EL (cell line): Measurements from ENCODE around the gene SDCCAG8.

ENCODE experiments used
- DNase-seq: peaks from one replicate; pipeline ENCODE4 v3.0.0-alpha.2; 2016

Gene SDCCAG8

DNA sequence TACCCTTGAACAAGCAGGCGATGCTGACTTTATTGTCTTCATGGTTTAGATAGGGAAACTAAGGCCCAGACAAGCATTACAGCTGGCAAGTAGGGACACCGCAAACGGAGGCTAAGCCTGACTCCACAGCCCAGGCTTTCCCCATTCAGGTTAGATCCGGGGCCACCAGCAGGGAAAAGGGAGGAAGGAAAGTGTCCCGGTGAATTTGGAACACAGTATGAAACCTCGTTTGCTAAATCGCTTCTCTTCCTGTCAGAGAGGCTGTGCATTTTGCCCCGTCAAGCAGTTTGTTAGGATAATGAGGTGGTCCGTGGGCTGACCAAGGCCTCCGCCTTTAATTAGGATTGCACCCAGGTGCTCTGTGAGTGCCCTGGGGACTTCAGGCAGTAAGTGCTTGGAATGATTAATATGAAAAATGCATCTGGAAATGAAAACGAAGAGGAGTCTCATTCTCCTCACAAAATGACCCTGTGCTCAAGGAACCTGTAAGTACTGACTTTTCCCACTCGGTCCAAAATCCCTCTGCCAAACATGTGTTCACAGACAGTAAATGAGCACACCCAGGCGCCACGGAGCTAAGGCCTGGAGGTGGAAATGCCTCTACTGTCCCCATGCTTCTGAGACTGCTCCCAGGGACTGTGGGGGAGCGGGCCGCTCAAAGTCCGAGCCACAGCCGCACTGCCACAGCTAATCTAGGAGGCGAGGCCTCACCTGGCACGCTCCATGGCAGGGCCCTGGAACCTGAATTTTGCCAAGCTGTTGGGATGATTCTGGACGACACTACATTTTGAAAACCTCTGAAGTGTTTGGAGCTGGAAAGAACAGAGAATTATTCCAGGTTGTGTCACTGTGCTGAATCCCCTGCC lies 234.1 kb downstream of the SDCCAG8 start:
- DNase-seq = no peak

DNA sequence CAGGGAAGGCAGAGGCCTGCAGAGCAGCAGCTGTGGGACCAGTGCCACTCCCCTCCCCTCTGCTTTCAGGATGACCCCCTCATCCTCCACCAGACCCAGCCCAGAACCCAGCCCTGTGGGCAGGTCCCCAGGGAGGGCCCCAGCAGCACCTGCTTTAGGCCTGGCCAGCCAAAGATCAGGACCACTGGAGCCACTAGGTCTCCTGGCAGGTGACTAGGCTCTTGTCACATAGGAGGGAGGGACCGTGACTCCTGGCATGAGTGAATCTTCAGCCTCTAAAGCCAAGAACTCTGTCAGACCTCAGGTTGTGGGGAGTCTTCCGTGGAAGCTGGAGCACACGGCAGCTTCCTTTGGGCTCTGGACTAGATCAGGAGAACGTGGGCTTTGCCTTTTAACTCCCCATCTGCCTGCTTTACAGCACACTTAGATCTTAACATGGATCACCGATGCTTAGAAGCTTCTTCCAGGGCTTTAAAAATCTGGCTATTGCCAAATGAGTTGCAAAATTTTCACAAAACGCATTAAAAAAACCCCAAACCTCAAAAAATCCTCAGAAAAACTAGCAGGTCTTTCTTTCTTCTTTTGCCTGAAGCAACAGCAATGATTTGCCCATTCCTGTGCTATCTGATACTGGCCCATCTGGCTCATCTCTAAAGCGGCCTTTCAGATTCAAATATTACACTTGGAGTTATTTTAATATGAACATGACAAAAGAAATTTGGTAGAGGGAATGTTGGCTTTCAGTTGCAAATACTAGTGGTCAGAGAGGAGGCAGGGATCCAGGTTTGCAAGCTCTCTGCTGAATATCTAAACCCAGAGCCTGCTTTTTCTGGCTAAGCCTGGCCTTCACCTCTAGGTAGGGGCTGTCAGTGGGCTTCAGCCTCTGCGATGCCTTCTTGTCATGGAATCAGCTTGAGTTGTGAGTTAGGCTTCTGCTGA lies 235.2 kb downstream of the SDCCAG8 start:
- DNase-seq = no peak

DNA sequence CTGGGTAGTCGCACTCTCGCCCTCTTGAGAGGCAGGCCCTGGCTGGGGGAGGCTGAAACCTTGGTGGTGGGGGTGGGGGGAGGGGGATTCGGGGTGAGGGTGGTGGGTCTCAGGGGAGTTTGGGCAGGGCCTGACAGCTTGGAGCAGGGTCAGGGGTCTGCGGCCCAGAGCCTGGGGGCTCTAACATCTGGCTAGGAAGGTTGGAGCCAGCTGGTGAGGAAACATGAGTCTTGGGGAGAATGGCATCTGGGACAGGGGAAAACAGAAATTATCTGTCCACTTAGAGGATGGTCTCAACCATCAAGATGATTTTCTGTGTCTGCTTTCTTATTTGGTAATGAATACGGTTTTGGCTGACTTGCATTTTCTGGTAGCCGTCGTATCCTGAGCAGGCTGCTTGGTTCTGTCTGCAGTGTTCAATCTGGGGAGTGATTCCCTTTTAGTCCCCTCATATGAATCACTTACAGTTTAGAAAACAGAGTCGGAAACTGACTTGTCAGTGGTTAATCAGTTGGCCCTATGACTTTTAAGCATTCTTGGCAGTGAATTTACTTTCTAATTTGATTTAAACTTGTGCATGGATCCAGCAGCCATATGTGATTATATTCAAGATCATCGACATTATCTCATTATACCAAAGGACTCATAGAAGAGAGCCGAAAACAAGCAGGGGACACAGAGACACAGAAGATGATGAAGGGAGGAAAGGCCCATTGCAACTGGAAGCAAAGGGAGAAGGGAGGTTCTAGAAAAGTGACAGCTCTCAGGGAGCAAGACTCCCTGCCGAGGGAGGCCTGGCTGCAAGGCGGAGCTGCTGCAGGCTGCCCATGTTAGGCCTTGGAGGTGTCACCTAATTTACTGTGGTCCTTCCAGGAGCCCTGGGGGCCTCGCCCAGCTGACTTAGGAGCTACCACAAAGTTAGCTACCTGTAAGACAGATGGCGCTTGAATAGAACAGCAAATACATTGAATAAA lies 237.6 kb downstream of the SDCCAG8 start:
- DNase-seq = no peak

DNA sequence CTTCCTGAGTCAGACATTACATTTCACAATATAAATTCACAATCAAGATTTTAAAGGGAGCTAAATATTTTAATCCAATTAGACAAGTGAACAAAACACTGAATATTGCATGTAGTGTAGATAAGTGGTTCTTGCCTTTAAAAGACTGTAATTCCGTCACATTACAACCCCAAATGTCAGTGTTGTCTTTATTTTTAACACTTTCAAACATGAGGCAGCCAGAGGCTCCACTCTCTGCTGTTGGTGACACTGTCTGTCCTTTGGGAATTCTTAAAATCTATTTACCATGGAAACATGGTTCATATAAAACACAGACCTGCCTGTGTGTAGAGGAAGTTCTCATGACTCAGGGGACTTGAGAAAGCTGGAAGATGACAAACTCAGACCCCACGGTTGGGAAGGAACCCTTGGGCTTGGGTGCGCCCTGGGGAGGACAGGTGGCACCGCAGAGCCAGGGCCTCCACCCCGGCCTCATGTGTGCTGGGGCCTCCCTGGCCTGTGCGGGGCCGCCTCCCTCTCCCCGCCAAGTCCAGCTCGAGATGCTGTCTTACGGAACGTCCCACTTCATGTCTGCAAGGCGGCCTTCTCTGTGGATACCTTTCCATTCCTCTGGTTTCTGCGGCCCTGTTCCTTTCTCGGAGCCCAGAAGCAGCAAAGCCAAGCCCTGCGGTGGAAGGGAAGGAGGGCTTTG lies 239.0 kb downstream of the SDCCAG8 start:
- no peak for DNase-seq

DNA sequence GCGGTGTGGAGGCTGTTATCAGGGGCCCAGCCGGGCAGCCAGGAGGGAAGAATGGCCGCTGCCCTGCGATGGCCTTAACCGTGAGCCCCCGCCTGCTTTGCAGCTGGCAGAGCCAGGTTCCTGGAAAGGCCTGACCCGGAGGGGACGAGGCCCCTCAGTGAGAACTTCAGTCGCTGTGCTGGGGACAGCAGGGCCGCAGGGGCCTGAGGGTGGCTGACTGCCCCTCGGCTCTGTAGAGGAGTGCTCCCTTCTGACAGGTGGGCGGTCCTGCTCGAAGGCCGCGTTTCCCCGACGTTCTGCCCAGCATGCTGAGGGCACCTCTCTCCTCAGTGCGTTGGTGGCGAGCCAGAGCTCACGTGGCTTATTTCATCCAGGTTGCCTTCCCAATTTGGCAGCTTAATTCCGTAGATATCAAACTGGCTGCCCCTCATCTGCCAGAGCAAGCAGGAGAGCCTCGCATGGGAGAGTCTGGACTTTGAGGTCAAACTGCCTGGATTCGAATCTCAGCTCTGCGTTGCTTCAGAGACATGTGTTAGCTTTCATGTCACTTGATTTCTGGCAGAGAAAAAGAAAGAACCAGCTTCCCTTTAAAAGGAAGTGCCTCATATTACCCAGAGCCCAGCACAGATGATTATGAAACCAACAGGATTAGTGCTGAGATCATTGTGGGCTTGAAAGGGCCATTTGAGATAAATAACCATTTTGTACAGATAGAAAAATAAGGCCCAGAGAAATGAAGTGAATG lies 239.8 kb downstream of the SDCCAG8 start:
- DNase-seq = no peak

DNA sequence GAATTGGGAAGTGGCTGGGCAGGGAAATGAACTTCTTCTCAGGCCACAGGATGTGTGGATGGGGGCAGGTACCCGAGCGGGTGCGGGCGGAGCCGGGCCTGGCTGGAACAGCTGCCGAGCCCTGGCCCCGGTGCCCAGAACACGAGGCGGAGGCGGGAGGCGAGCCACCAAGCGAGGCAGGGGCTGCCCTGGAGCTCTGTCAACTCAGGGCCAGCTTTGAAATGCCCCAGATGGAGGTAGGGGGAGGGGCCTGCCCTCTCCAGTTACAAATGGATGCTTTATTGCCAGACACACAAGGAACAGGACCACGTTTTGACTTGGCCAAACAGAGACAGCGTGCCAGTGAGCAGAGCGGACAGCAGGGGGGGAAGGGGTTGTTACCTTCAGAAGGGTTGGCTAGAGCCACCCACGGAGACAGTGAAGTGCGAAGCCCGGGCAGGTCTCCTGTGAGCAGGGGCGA lies 240.4 kb downstream of the SDCCAG8 start:
- DNase-seq = no peak

DNA sequence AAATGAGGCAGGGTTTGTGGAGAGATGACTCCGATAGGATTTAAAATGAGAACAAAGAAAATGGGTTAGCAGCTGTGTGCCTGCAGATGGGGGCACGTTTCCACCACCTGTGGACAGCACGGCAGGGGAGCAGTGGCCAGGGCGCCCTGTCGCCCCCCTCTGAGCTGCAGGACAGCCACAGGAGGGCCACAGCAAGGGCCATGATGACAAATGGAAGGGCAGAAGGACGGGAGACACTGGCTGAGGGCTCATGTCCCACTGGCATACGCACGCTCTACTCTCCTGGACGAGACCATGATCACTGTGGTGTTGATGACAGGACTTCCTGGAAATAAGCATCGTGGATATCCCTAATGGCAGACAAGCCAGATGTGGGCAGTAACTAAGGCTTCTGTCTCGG lies 241.0 kb downstream of the SDCCAG8 start:
- DNase-seq = no peak

DNA sequence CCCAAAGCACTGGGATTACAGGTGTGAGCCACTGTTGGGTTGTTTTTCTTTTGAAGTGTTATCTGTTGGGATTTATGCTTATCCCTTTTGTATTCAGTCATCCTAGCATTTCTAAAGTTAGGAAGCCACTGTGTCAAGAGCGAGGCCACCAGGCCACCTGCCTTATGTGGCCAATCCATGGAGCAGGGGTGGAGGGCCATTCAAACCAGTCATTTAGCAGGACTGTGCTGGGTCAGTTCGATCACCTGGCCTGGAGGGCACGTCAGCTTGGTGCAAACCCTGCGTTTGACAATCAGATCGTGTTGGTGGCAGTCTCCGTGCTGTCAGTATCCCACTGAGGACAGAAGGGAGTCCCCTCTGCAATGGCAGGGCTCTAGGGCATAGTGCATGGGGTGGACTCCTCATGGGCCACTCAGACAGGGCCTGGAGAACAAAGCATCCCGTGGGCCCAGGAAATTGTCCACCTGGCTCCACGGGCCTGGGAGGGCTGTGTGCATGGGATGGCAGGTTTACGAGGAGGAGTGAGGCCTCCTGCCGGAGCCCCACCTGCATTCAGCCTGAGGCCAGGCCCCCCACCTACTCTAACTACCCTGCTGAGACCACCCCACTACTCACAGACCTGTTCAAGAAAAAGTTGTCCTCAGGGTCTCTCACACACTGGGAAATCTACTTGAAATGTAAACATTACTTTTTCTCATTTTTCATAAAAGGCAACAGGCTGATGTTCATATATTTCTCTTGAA lies 242.3 kb downstream of the SDCCAG8 start:
- no peak for DNase-seq

DNA sequence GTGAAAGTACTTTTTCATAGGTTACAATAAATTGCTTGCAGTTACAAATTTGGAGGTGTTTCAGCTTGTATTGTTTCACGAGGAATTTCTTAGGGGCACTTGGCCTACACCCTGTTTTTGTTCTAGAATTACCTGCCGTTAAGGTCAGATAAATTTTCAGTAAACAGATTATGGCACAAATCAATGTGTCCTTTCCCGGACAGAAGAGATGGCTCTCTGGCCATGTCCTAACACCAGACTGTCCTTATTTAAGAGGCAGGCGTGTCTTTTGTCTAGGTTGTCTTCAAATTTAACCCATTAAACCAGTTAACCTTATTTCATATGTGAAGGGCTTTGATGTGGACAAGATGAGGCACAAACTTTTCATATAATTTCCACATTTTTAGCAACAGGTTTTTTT lies 243.4 kb downstream of the SDCCAG8 start:
- no peak for DNase-seq

DNA sequence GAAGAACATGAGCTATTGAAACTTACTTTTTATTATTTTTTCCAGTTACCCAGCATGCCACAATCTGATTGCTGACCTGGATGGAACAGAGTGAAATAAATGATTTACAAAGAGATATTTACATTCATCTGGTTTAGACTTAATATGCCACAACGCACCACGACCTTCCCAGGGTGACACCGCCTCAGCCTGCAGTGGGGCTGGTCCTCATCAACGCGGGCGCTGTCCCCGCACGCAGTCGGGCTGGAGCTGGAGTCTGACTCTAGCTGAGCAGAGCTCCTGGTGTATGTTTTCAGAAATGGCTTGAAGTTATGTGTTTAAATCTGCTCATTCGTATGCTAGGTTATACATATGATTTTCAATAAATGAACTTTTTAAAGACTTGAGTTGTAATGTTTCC lies 243.9 kb downstream of the SDCCAG8 start:
- no peak for DNase-seq

DNA sequence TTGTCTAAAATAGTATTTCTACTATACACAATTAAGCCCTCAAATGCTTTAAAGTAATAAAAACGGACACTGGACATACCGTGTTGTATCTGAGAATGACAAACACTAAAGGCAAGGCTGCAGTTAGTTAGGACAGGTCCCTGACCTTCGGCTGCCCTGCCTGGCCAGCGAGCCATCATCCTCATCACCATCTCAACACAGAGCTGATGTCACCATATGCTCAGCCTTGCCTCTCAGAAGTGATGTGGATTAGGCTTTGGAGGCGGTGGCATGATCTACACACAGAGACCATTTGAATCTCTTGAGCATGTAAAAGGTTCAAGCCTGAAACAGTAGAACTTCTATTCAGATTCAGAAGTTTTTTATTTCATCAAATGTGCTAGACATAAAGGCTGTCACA lies 244.7 kb downstream of the SDCCAG8 start:
- no peak for DNase-seq

DNA sequence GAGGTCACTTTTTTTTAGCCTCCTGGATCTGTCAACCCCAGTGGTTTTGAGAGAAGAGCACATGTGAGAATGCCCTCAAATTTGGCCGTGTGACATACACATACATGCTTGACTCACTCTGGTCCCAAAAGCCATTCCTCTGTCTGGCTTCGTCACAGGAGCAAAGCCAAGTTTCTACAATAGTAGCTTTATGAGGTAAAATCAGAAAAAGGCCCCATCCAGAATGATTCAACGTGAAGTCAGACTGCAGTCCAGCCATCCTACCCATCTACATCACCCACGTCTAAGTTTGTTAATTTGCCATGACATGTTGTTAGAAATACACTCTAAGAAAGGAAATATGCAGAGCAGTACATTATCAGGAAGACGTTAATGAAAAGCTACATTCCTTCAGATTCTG lies 245.2 kb downstream of the SDCCAG8 start:
- peak; percentile 61 for DNase-seq

DNA sequence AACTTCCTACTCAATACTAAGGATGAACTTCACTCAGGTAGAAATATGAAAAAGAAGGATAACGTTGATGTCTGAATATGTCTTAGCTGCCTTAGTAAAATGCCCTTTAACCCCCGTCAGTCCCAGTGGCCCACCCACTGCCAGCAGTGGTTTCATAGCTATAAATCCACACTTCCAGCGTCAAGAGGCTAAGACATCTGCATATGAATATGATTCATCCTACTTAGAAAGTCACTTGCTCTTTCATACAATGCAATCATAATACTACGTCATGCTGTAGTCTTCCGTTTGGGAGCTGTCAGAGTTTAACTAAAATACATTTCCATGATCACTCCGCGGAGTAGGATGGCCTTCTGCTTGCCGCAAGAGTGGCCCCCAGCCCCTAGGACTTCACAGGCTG lies 247.3 kb downstream of the SDCCAG8 start:
- no peak for DNase-seq

DNA sequence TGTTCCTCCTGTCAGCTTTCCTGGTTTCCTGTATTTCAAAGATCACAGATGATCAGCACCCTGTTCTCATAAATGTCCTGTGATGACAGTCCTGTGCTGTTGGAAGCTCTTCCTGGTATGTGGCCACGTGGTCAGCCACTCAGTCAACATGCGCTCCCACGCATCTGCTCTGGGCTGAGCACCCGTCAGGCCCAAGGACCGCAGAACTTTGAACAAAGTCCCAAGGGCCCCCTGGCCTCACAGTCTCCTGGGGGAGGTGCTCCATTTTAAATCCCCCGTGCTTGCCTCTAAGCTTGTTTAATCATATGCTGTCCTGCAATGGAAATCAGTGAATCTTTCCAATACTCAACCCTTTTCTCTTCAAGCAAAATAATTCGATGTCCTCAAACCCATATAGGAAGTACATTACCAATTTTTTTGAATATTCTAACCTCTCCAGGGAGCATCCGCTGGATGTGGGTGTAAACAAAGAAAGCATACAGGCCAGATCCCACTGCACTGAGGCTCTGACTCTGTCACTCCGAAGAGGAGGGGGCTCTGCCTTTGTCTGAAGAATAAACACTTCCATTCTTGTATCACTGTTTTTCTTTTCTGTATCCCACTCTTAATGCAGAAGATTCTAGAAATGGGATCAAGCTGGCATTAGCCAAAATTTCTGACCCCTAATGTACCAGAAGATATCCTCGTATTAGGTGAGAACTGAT lies 250.3 kb downstream of the SDCCAG8 start:
- no peak for DNase-seq

DNA sequence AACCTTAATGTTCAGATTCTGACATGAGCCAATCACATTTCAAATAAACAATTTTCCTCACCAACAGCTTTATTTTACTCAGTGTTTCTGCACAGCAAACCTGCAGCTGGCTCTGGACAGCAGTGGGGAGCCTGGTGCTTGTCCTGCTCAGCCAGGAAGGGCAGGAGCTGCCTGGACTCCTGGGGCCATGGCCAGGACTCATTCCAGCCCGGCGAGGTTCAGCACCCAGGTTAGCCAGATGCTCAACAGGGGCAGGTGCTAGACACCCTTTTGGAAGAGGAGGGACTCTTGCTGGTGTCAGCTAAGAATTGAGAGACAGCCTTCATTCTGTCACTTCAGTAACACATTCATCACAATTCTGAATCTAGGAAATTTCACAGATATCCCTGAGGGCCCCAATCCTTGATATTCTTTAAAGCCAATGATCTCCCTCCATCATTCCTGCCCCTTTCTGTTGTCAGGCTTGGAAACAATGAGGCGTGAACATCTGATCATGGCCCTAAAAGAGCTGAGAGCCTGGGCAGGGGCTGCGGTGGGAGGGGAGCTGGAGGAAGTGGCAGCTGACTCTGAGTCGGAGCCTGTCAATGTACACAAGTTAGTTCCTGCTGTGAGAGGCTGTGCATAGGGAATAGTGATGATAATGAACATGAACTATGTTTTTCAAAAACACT lies 251.3 kb downstream of the SDCCAG8 start:
- no peak for DNase-seq

DNA sequence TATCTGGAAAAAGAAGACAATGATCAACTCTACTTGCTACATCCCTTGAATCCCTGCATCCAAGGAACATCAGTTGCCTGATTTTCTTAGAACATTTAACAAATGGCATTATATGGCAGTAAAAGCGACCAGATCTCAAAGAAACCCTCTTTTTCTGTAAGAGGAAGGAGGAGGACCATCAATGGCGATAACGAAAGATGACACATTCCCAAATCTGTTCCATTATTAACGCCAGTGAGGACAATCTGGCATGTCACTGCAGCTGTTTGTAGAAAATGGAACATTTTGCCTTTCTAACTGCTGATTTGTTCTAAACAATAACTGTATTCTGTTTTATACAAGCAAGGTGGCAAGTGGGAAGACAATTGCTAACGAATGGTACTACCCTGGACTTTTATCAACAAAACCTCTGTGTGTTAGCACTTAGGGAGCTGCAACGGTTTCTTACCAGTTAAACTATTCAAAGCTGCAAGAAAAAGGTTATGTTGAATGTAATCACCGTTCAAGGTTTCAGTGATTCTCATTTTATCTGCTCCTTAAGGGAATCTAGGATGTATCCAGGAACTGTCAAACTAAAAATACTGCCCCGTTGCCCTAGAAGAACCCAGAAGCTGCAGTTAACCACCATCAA lies 251.9 kb downstream of the SDCCAG8 start:
- no peak for DNase-seq

DNA sequence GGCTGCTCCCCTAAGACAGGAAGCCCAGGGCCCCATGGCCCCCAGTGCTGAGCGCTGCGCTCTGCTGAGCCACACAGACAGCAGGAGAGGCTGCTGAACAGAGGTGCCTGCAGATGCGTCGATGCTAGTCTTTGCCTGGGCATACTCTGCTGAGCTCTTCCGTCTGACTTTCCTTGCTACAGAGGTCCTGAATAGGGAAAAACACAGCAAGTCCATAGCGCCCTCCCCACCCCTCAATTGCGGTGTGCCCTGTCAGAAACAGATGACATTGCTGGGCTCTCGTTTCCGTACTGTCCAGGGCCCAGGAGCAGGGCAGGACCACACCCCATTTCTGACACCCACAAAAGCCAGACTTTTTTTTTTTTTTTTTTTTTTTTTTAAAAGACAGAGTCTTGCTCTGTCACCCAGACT lies 252.5 kb downstream of the SDCCAG8 start:
- DNase-seq = no peak

DNA sequence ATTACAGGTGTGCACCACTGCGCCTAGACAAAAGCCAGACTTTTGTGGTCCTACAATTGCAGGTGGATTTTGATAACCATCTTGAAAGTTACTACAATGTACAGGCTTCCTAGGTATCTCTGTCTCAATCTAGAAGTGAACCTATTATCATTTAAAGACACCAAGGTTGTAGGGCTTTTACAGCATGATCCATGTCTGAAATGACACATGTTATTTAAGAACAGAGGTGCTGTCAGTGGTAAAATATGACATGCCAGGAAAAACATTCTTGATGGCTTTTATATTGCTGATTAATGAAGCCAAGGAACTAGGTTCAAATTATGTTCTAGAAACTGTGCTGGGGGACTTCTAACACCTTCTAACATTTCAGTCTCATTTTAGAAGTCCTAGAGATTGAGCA lies 253.1 kb downstream of the SDCCAG8 start:
- DNase-seq = no peak

DNA sequence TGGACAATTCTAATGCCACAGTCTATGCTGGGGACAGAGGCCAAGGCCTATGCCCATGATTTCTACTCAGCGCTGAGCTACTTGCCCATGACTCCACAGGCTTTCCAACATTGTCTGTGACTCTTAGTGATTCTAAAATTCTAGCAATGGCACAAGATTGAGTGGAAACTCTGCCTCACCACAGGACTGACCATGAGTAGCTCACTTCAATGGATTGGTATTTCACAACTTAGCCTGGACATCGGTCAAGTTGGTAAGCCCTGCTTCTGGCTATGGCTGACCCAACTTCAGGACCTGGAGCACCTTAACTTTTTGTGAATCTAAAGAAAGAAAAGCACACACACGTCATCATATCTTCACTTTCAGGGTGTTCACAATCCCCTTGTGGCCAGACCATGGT lies 255.1 kb downstream of the SDCCAG8 start:
- no peak for DNase-seq
